Right lobe of liver (tissue), 6 donors: ENCODE results near the gene PXK. TPM values are rescaled to one million over a fixed set of nuclear protein-coding genes. Genes with fewer than 3 reads are reported as not detected.

Source experiments
- ATAC-seq, 4 donors: fragments of 200-7000 bp; cut with Tn5 transposase; one replicate each; pipeline ENCODE4 v1.9.1; 2020; ENCODE audit warnings: mild to moderate bottlenecking in 4 of 4, moderate library complexity in 4 of 4
- DNase-seq, 3 donors: peaks; one replicate each; pipeline ENCODE4 v3.0.0-alpha.2; 2020
- H3K27ac ChIP-seq, 3 donors: fragments of 200-600 bp; one replicate each; pipeline ENCODE4 v1.8.0; 2022
- H3K27me3 ChIP-seq, 2 donors: fragments of 200-600 bp; one replicate each; pipeline ENCODE4 v1.8.0; 2022
- H3K36me3 ChIP-seq, 4 donors: fragments of 200-600 bp; sonication (generic) in 1 of 4; one replicate each; pipeline versions ENCODE4 v1.5.1 to v1.8.0; 2017 to 2022; ENCODE audit warnings: control low read depth in 1 of 4
- H3K4me1 ChIP-seq, 4 donors: fragments of 200-600 bp; sonication (generic) in 1 of 4; one replicate each; pipeline versions ENCODE4 v1.5.1 to v1.8.0; 2017 to 2022; ENCODE audit warnings: control low read depth in 1 of 4
- H3K4me3 ChIP-seq, 3 donors: fragments of 200-600 bp; one replicate each; pipeline ENCODE4 v1.8.0; 2022
- H3K9me3 ChIP-seq, 4 donors: fragments of 200-600 bp; sonication (generic) in 1 of 4; one replicate each; pipeline versions ENCODE4 v1.5.1 to v1.8.0; 2017 to 2022; ENCODE audit warnings: control low read depth in 1 of 4
- POLR2A ChIP-seq: fragments of 450-650 bp; IDR thresholded peaks from one replicate; pipeline ENCODE4 v1.6.1; 2017; ENCODE audit warnings: antibody characterized with exemption, mild to moderate bottlenecking
- WGBS: methylation state at CpG from one replicate; pipeline ENCODE4 v1.1.6; 2018; ENCODE audit warnings: low coverage, low lambda C conversion rate; ENCODE audit not compliant: insufficient coverage; ENCODE audit errors: missing lambda C conversion rate; 5-methylcytosine and 5-hydroxymethylcytosine counted together
- intact Hi-C, 2 donors: fragments of 100-400 bp; cut with DNase I; formaldehyde crosslinking; loops; one replicate each; pipeline versions ENCODE4 v1.11.2 to v1.14.1; 2022
- total RNA-seq, 6 experiments: library from RNA; depleted of rRNA in 2 of 6; stranded (reverse); fragments of >200 nt in 2 of 6; fragmentation: NEBNext Ultra II Directional in 3 of 6; extraction: Animal tissue kit (Norgen Biotek cat#: 25700) in 3 of 6; gene quantifications; one replicate each; pipeline versions ENCODE4 v1.1.0 to v1.2.4, GENCODE V29; 2016 to 2023
- TF ChIP-seq, protein P1 (sequence below), 4 donors: fragments of 200-600 bp in 3 of 4; fragments of 450-650 bp in 1 of 4; IDR thresholded peaks; one replicate each; pipeline versions ENCODE4 v1.5.1 to v1.8.0; 2016 to 2022; ENCODE audit warnings: antibody characterized with exemption in 4 of 4, mild to moderate bottlenecking in 2 of 4
- donor health status: DM: no; HTN: yes; CAD: no.
- donor health status: DM: no; HTN: no; CAD: no.
- donor health status: DM: no; HTN: no; CAD: no.
- donor health status: DM: no; HTN: yes; CAD: no.
- donor health status: DM: no; HTN: yes; CAD: no.

PXK gene
- total RNA-seq, 6 experiments from 2014 or later, result 6.6 to 19.4 (median 9.6) TPM

DNA sequence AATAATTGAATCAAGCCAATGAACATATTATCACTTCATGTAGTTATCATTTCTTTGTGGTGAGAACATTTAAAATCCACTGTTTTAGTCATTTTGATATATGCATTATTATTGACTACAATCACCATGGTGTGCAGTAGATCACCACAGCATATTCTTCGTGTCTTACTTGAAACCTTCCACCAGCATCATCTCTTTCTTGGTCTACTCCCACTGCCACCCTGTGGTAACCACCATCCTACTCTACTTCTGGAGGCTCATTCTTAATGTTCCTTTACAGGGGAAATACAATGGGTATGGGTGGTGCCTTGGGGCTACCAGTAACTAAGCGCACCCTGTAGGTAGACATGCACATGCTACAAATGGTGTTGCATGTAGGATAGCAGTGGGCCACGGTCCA, 25.4 kb downstream of the PXK start:
- ATAC-seq (no peak), DNase-seq (no peak)
- intact Hi-C loops, result no loop called here
- Histone ChIP-seq H3K4me1 (no peaks in the 10 kb centered on the region), H3K9me3 (no peaks in the 10 kb centered on the region), H3K4me3 (no peak overlapping the region), H3K27me3 (no peaks in the 10 kb centered on the region), H3K36me3 (no peaks in the 10 kb centered on the region), H3K27ac (no peak overlapping the region)
- TF ChIP-seq POLR2A, result no peak
- TF ChIP-seq, protein P1, sequence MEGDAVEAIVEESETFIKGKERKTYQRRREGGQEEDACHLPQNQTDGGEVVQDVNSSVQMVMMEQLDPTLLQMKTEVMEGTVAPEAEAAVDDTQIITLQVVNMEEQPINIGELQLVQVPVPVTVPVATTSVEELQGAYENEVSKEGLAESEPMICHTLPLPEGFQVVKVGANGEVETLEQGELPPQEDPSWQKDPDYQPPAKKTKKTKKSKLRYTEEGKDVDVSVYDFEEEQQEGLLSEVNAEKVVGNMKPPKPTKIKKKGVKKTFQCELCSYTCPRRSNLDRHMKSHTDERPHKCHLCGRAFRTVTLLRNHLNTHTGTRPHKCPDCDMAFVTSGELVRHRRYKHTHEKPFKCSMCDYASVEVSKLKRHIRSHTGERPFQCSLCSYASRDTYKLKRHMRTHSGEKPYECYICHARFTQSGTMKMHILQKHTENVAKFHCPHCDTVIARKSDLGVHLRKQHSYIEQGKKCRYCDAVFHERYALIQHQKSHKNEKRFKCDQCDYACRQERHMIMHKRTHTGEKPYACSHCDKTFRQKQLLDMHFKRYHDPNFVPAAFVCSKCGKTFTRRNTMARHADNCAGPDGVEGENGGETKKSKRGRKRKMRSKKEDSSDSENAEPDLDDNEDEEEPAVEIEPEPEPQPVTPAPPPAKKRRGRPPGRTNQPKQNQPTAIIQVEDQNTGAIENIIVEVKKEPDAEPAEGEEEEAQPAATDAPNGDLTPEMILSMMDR (IDR thresholded peaks at IDR 0.05), result no peak
- WGBS, result 75% methylated on average over 1 of the region's 3 CpGs

DNA sequence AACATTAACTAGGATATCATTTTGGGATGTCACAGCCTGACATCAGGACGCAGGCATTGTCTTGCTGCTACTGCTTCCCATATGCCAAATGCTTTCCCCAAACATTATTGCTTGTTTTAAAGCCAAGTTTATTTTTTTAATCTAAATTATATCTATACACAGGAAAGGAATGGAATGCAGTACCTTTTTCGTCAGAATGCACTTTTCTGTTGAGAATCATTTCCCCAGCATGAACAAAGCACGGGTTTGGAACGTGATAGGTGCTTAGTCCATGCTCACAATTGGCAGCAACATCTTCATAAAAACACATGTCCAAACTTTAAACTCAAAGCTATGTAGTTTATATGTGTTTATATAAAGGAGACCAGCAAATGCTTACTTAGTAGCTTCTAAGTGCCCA, 26.1 kb downstream of the PXK start:
- Histone ChIP-seq H3K9me3 (no peaks in the 10 kb centered on the region), H3K36me3 (no peaks in the 10 kb centered on the region), H3K27me3 (no peaks in the 10 kb centered on the region), H3K27ac (no peak overlapping the region), H3K4me1 (no peaks in the 10 kb centered on the region), H3K4me3 (no peak overlapping the region)
- intact Hi-C loops, result no loop called here
- TF ChIP-seq, protein P1 (IDR thresholded peaks at IDR 0.05), result no peak
- no peak for TF ChIP-seq POLR2A
- DNase-seq (no peak), ATAC-seq (no peak)
- WGBS, result 81% methylated on average over 4 of the region's 4 CpGs

DNA sequence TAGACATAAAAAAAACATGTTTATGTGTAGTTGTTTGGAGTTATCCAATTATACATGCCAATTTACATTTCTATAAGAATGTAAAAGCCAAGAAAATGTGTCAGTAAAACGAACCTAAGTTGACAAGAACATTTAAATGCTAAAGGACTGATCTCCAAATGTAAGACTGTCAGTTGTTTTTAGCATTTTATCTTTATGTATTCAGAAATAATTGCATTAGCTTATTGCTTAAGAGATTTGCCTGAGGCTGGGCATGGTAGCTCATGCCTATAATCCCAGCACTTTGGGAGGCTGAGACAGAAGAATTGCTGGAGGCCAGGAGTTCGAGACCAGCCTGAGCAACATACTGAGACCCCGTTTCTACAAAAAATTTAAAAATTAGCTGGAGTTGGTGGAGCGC, 26.9 kb downstream of the PXK start:
- intact Hi-C loops, result no loop called here
- Histone ChIP-seq H3K27me3 (no peaks in the 10 kb centered on the region), H3K4me3 (no peak overlapping the region), H3K27ac (no peak overlapping the region), H3K36me3 (no peaks in the 10 kb centered on the region), H3K9me3 (no peaks in the 10 kb centered on the region), H3K4me1 (no peaks in the 10 kb centered on the region)
- no peak for DNase-seq
- ATAC-seq, result no peak
- TF ChIP-seq, protein P1 (IDR thresholded peaks at IDR 0.05), result no peak
- no peak for TF ChIP-seq POLR2A
- WGBS, result 90% methylated on average over 3 of the region's 4 CpGs

DNA sequence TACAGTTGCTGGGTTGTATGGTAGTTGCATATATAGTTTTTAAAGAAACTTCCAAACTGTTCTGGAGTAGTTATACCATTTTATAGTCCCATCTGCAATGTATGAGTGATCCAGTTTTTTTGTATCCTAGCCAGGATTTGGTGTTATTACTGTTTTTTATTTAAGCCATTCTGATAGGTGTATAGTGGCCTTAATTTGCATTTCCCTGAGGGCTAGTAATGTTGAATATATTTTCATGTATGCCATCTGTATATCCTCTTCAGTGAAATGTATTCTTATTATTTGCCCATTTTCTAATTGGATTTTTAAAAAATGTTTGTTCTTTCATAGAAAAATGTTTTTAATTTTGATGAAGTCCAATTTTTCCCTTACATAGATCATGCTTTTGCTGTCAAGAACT, 29.2 kb downstream of the PXK start:
- DNase-seq (no peak), ATAC-seq (no peak)
- Histone ChIP-seq H3K27me3 (no peaks in the 10 kb centered on the region), H3K4me1 (no peaks in the 10 kb centered on the region), H3K36me3 (no peaks in the 10 kb centered on the region), H3K9me3 (no peaks in the 10 kb centered on the region), H3K4me3 (no peak overlapping the region), H3K27ac (no peak overlapping the region)
- intact Hi-C loops, result no loop called here
- TF ChIP-seq, protein P1 (IDR thresholded peaks at IDR 0.05), result no peak
- TF ChIP-seq POLR2A, result no peak

GRCh38 chr3:58366699-58367098, 34.0 kb downstream of the PXK start:
- 5% methylated on average over 1 of the region's 1 CpG for WGBS
- Histone ChIP-seq H3K4me1 (peaks cover 0 to 8% (median 0%) of the 10 kb centered on the region in 4 donors), H3K9me3 (no peaks in the 10 kb centered on the region), H3K4me3 (no peak overlapping the region), H3K27me3 (no peaks in the 10 kb centered on the region), H3K27ac (no peak overlapping the region), H3K36me3 (peaks cover 0 to 2% (median 0%) of the 10 kb centered on the region in 4 donors)
- intact Hi-C loops, result no loop called here
- TF ChIP-seq, protein P1 (IDR thresholded peaks at IDR 0.05), result no peak
- TF ChIP-seq POLR2A, result no peak
- ATAC-seq (no peak), DNase-seq (no peak)
